HG03565 (cell line): Measurements from ENCODE around the gene IMPA2.

Experiments
- ATAC-seq: cut with Tn5 transposase; IDR thresholded peaks from one replicate; pipeline ENCODE4 v1.9.1; 2021; ENCODE audit warnings: mild to moderate bottlenecking, moderate library complexity; ENCODE audit not compliant: unreplicated experiment

The IMPA2 gene

GRCh38 chr18:12006488-12006840 is 25.2 kb downstream of the IMPA2 start:
- ATAC-seq: no peak

- ATAC-seq: no peak
These were observed 25.8 kb downstream of the IMPA2 start for GRCh38 chr18:12007063-12007462.

GRCh38 chr18:12008181-12008767 is 27.0 kb downstream of the IMPA2 start:
- ATAC-seq: no peak

- ATAC-seq: no peak
These were observed 27.7 kb downstream of the IMPA2 start for GRCh38 chr18:12008842-12009580.

- ATAC-seq: no peak
These were observed 28.4 kb downstream of the IMPA2 start for GRCh38 chr18:12009581-12010140.

- ATAC-seq: no peak
These were observed 29.0 kb downstream of the IMPA2 start for GRCh38 chr18:12010187-12010802.

- no peak for ATAC-seq
These were observed 30.1 kb downstream of the IMPA2 start for GRCh38 chr18:12011199-12011956.

GRCh38 chr18:12011957-12012549 is 30.7 kb downstream of the IMPA2 start:
- no peak for ATAC-seq

GRCh38 chr18:12012697-12013096 is 31.4 kb downstream of the IMPA2 start:
- no peak for ATAC-seq

- ATAC-seq: no peak
These were observed 32.0 kb downstream of the IMPA2 start for GRCh38 chr18:12013186-12013916.

- no peak for ATAC-seq
These were observed 32.8 kb downstream of the IMPA2 start for GRCh38 chr18:12014086-12014485.

GRCh38 chr18:12014521-12015415 is 33.5 kb downstream of the IMPA2 start:
- no peak for ATAC-seq

- ATAC-seq: no peak
These were observed 34.2 kb downstream of the IMPA2 start for GRCh38 chr18:12015416-12016062.

GRCh38 chr18:12017081-12017480 is 35.8 kb downstream of the IMPA2 start:
- ATAC-seq: no peak

- ATAC-seq: no peak
These were observed 37.6 kb downstream of the IMPA2 start for GRCh38 chr18:12018861-12019260.

- ATAC-seq: no peak
These were observed 39.8 kb downstream of the IMPA2 start for GRCh38 chr18:12021077-12021476.

GRCh38 chr18:12021596-12021995 is 40.3 kb downstream of the IMPA2 start:
- ATAC-seq: no peak

GRCh38 chr18:12023375-12023774 is 42.1 kb downstream of the IMPA2 start:
- ATAC-seq: no peak

- no peak for ATAC-seq
These were observed 45.3 kb downstream of the IMPA2 start for GRCh38 chr18:12026562-12026961.
